Naive thymus-derived CD4-positive, alpha-beta T cell (primary cell): ENCODE results near the gene VSIG10L2. TPM values are rescaled to one million over a fixed set of nuclear protein-coding genes. Genes with fewer than 3 reads are reported as not detected.

Experiments
- ATAC-seq: fragments of 150-1000 bp; cut with Tn5 transposase; 2 replicates; pipeline ENCODE4 v1.10.0; 2021; ENCODE audit warnings: mild to moderate bottlenecking, moderate library complexity
- CTCF ChIA-PET: fragments of 350-600 bp; sonication (Branson Sonifier 250); formaldehyde crosslinking; loops from one replicate; lab custom pipeline; 2021; ENCODE audit warnings: antibody characterized with exemption; lab: Charles Lee
- POLR2A ChIA-PET: fragments of 350-600 bp; sonication (Branson Sonifier 250); formaldehyde crosslinking; loops from one replicate; lab custom pipeline; 2021; ENCODE audit warnings: antibody characterized with exemption, inconsistent platforms; lab: Charles Lee
- DNase-seq, 9 donors: peaks; one replicate each; pipeline versions ENCODE4 v3.0.0 to v3.0.0-alpha.2; 2020 to 2022; ENCODE audit warnings: mixed read lengths in 1 of 9
- H3K27ac ChIP-seq: one replicate; pipeline ENCODE4 v1.7.0; 2013; ENCODE audit warnings: mild to moderate bottlenecking, low read depth, low read length, moderate library complexity
- H3K27me3 ChIP-seq, 2 donors: one replicate each; pipeline ENCODE4 v1.7.0; 2013; ENCODE audit warnings: low read length in 2 of 2, mild to moderate bottlenecking in 2 of 2, moderate library complexity in 2 of 2; ENCODE audit not compliant: control insufficient read depth in 2 of 2, insufficient read depth in 2 of 2
- H3K36me3 ChIP-seq, 3 experiments: 1 replicate in 2 of 3; 2 replicates in 1 of 3; pipeline ENCODE4 v1.7.0; 2013; ENCODE audit warnings: low read length in 3 of 3, mild to moderate bottlenecking in 3 of 3, moderate library complexity in 1 of 3; ENCODE audit not compliant: insufficient read depth in 3 of 3, control insufficient read depth in 2 of 3
- H3K4me1 ChIP-seq, 2 donors: one replicate each; pipeline ENCODE4 v1.7.0; 2013; ENCODE audit warnings: low read length in 2 of 2, mild to moderate bottlenecking in 2 of 2, moderate library complexity in 1 of 2; ENCODE audit not compliant: control insufficient read depth in 2 of 2, insufficient read depth in 2 of 2
- H3K4me3 ChIP-seq: 2 replicates; pipeline ENCODE4 v1.7.0; 2013; ENCODE audit warnings: mild to moderate bottlenecking, low read length
- H3K9me3 ChIP-seq, 3 experiments: 1 replicate in 2 of 3; 2 replicates in 1 of 3; pipeline ENCODE4 v1.7.0; 2013; ENCODE audit warnings: low read length in 3 of 3; ENCODE audit not compliant: control insufficient read depth in 2 of 3
- H3K27ac Mint-ChIP-seq, 9 donors: one replicate each; pipeline ENCODE4 v1.8.0; 2020 to 2022; ENCODE audit warnings: mixed read lengths in 9 of 9, mild to moderate bottlenecking in 8 of 9, moderate library complexity in 5 of 9, inconsistent platforms in 2 of 9
- H3K27me3 Mint-ChIP-seq, 5 donors: one replicate each; pipeline ENCODE4 v1.8.0; 2021 to 2022; ENCODE audit warnings: mixed read lengths in 5 of 5, mild to moderate bottlenecking in 1 of 5
- H3K36me3 Mint-ChIP-seq, 5 donors: one replicate each; pipeline ENCODE4 v1.8.0; 2020 to 2022; ENCODE audit warnings: mixed read lengths in 5 of 5, mild to moderate bottlenecking in 3 of 5, inconsistent platforms in 1 of 5
- H3K4me1 Mint-ChIP-seq, 7 donors: one replicate each; pipeline ENCODE4 v1.8.0; 2020 to 2022; ENCODE audit warnings: mixed read lengths in 7 of 7, mild to moderate bottlenecking in 3 of 7, inconsistent platforms in 1 of 7
- H3K4me3 Mint-ChIP-seq, 10 donors: one replicate each; pipeline ENCODE4 v1.8.0; 2020 to 2022; ENCODE audit warnings: mild to moderate bottlenecking in 10 of 10, mixed read lengths in 10 of 10, moderate library complexity in 6 of 10, inconsistent platforms in 2 of 10
- H3K9me3 Mint-ChIP-seq, 11 donors: one replicate each; pipeline ENCODE4 v1.8.0; 2020 to 2022; ENCODE audit warnings: mixed read lengths in 11 of 11, mild to moderate bottlenecking in 4 of 11, inconsistent platforms in 1 of 11, moderate library complexity in 1 of 11
- intact Hi-C, 2 donors: fragments of 100-400 bp; cut with micrococcal nuclease; formaldehyde crosslinking; loops; one replicate each; pipeline ENCODE4 v1.15.1; 2023
- polyA plus RNA-seq, 2 donors: library from polyadenylated mRNA; unstranded; fragments of 300-500 nt; fragmentation: Illumina TruSeq; gene quantifications; one replicate each; pipeline ENCODE4 v1.2.3, GENCODE V29; 2021
- total RNA-seq, 6 experiments: library from RNA in 5 of 6; stranded (reverse) in 5 of 6; gene quantifications; 1 replicate in 5 of 6; 2 replicates in 1 of 6; pipeline ENCODE4 v1.2.3 and lab custom pipeline; 2021 to 2026

The VSIG10L2 gene
- not detected for total RNA-seq
- not detected for polyA plus RNA-seq
- not detected for total RNA-seq (lab: John Stamatoyannopoulos, UW)

- Histone ChIP-seq H3K4me1 (no peaks in the 10 kb centered on the region), H3K36me3 (no peaks in the 10 kb centered on the region), H3K27ac (no peak within 1 kb of the TSS), H3K27me3 (no peaks in the 10 kb centered on the region), H3K4me3 (no peak within 1 kb of the TSS), H3K9me3 (no peaks in the 10 kb centered on the region)
- Mint-ChIP-seq H3K9me3 (no peaks in the 10 kb centered on the region), H3K36me3 (no peaks in the 10 kb centered on the region), H3K4me1 (peaks cover 2 to 10% (median 8%) of the 10 kb centered on the region in 7 donors), H3K4me3 (no peak within 1 kb of the TSS), H3K27me3 (peaks cover 0 to 4% (median 0%) of the 10 kb centered on the region in 5 donors), H3K27ac (no peak within 1 kb of the TSS)
- ATAC-seq, result no peak
- ChIA-PET CTCF (interaction anchor here (0.9 kb wide), 1 partner anchor 244 kb away, joined by 3 read pairs; no protein-coding TSS in a partner anchor), POLR2A (no interaction called here)
- peak in 1 of 9 donors; percentile 8 for DNase-seq
- intact Hi-C loops, result no loop called here
These were observed at the start of gene VSIG10L2 for GRCh38 chr11:125945797-125946520. Gene VSIG10L2, plus strand, starts transcription at chr11:125946044. Its CDS starts 12 bp downstream, at chr11:125946056.

DNA sequence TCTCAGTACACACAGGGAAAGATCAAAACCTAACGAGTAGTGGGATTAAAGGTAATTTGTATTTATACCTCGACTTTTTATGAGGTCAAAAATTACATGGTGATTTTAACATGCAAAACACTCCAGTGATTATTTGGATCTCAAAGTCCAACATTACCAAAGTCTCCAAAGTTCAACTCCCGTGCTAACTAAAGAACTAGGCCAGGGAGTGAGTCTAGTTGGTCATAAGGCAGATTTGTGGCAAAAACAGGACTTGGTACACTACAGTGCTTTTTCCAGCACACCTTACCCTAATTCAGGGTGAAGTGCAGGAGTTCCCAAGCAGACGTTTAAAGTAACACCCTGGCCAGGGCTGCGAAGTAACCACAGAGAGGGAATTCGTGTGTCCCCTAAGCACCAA, 44.0 kb upstream of the VSIG10L2 start:
- ChIA-PET CTCF (no interaction called here), POLR2A (no interaction called here)
- H3K9me3 ChIP-seq, result no peaks in the 10 kb centered on the region
- H3K27ac ChIP-seq, result no peak overlapping the region
- H3K36me3 Mint-ChIP-seq, result peaks cover 8 to 17% (median 14%) of the 10 kb centered on the region in 5 donors
- peak overlapping the region in 8 of 9 donors; percentile 22 to 93 (median 58) for H3K27ac Mint-ChIP-seq
- peaks cover 0 to 9% (median 0%) of the 10 kb centered on the region in 3 experiments for H3K36me3 ChIP-seq
- peaks cover 21 to 67% (median 48%) of the 10 kb centered on the region in 7 donors for H3K4me1 Mint-ChIP-seq
- H3K27me3 Mint-ChIP-seq, result peaks cover 18 to 31% (median 29%) of the 10 kb centered on the region in 5 donors
- H3K9me3 Mint-ChIP-seq, result peaks cover 0 to 5% (median 0%) of the 10 kb centered on the region in 11 donors
- H3K4me1 ChIP-seq, result peaks cover 7 to 13% of the 10 kb centered on the region in 2 donors
- peak overlapping the region; percentile 57 to 98 (median 78) for H3K4me3 Mint-ChIP-seq
- H3K27me3 ChIP-seq, result peaks cover 0 to 4% of the 10 kb centered on the region in 2 donors
- intact Hi-C loops, result loop anchor here in 1 of 2 donors (5.0 kb wide), 2 partner anchors 180 to 380 kb away; partner anchors contain the start of gene TIRAP
- DNase-seq (no peak), ATAC-seq (no peak)
- H3K4me3 ChIP-seq, result no peak overlapping the region

DNA sequence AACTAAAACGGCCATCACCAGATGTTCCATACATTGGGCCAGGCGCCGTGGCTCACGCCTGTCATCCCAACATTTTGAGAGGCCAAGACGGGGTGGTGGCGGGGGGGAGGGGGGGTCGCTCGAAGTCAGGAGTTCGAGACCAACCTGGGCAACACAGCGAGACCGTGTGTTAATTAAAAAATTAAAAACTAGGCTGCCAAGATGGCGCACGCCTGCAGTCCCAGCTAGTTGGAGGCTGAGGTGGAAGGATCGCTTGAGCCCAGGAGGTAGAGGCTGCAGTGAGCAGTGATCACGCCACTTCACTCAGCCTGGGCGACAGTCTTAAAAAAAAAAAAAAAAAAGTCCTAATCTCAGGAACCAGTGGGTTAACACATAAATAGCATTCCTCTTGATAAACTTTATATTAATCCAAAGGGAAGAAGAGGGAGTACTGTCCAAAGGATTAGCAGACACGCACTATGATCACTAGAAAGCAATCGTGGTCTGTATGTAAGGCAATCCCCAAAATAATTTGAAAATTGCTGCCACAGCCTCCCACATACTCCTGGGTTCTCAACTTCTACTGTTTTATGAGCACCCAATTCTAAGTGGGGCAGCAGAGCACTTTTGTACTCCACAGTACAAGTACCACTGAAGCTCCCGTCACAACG, 43.4 kb upstream of the VSIG10L2 start:
- DNase-seq (no peak), ATAC-seq (no peak)
- intact Hi-C loops, result loop anchor here in 1 of 2 donors (5.0 kb wide), 2 partner anchors 180 to 380 kb away; partner anchors contain the start of gene TIRAP
- H3K9me3 Mint-ChIP-seq, result peaks cover 0 to 5% (median 0%) of the 10 kb centered on the region in 11 donors
- peak overlapping the region; percentile 91 for H3K4me3 ChIP-seq
- CTCF ChIA-PET, result interaction anchor here (1.1 to 1.6 kb wide), 2 partner anchors 15 to 19 kb away, joined by 4 to 6 read pairs; partner anchors contain the start of gene HYLS1
- H3K4me1 Mint-ChIP-seq, result peaks cover 21 to 61% (median 44%) of the 10 kb centered on the region in 7 donors
- no peaks in the 10 kb centered on the region for H3K9me3 ChIP-seq
- H3K27me3 ChIP-seq, result peaks cover 0 to 4% of the 10 kb centered on the region in 2 donors
- POLR2A ChIA-PET, result interaction anchor here (0.6 to 2.3 kb wide), 8 partner anchors 15 to 791 kb away, joined by 3 to 21 read pairs (median 3); partner anchors contain the start of genes DCPS, FOXRED1, HYLS1 and SRPRA
- H3K36me3 Mint-ChIP-seq, result peaks cover 8 to 17% (median 13%) of the 10 kb centered on the region in 5 donors
- H3K27ac ChIP-seq, result peak overlapping the region; percentile 86
- H3K4me3 Mint-ChIP-seq, result peak overlapping the region; percentile 82 to 98 (median 96)
- peak overlapping the region; percentile 83 to 96 (median 92) for H3K27ac Mint-ChIP-seq
- peaks cover 18 to 32% (median 29%) of the 10 kb centered on the region in 5 donors for H3K27me3 Mint-ChIP-seq
- peaks cover 7 to 13% of the 10 kb centered on the region in 2 donors for H3K4me1 ChIP-seq
- H3K36me3 ChIP-seq, result peaks cover 0 to 9% (median 0%) of the 10 kb centered on the region in 3 experiments

DNA sequence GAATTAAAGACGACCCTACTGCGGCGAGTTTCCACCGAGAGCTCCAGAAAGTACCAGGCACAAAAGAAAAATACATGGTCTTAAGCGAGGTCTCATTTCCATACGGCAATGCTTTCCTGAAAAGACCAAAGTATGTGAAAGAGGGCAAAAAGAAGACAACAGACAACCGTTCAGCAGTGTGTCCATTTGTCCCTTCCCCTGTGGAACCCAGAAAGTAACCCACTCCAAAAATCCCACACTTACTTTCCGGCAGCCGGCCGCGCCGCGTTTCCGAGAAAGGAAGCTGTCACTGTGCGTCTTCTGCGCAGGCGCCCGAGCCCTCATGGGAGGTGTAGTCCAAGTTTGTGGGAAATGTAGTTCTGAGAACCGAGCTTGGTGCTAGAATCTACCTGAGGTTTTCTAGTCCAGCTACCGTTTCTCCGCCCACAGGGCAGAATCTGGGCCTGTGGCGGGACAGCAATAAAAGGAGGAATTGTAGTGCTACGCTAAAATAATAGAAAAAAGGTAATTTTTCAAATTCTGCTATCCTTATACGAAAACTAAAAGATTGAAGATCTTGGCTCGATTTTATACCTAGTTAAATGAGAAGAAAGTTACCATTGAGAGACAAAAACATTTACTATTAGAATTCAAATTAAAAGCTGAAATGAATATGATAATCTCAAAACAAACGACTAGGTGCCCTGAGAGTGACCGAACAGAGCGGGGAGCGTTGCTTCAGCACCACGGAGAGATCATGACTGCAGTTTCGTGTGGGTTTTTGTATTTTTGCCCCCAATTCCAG, 42.7 kb upstream of the VSIG10L2 start, which contains the start of gene PUS3:
Gene PUS3, minus strand, starts transcription at position 280 of the 784 bp plus-strand sequence. CDS start 6,922 bp downstream, outside the sequence.
- CTCF ChIA-PET, result interaction anchor here (0.7 to 1.6 kb wide), 3 partner anchors 16 to 1131 kb away, joined by 4 to 6 read pairs (median 6); partner anchors contain the start of gene HYLS1
- ATAC-seq (peak; percentile 96), DNase-seq (peak; percentile 73 to 88 (median 83))
- Histone ChIP-seq H3K36me3 (peaks cover 0 to 9% (median 0%) of the 10 kb centered on the region in 3 experiments), H3K27ac (peak within 1 kb of the TSS; percentile 86), H3K9me3 (no peaks in the 10 kb centered on the region), H3K4me3 (peak within 1 kb of the TSS; percentile 91), H3K27me3 (peaks cover 0 to 4% of the 10 kb centered on the region in 2 donors), H3K4me1 (peaks cover 7 to 13% of the 10 kb centered on the region in 2 donors)
- POLR2A ChIA-PET, result interaction anchor here (0.6 to 2.3 kb wide), 10 partner anchors 14 to 791 kb away, joined by 3 to 21 read pairs (median 3); partner anchors contain the start of genes DCPS, FOXRED1, HYLS1 and SRPRA
- intact Hi-C loops, result loop anchor here (1.0 to 5.0 kb wide), 10 partner anchors 16 to 1027 kb away; partner anchors contain the start of genes FAM118B (in 2 of the 2), HYLS1 (in 2 of the 2), RPUSD4 (in 2 of the 2) and SRPRA (in 2 of the 2)
- Mint-ChIP-seq H3K27ac (peak within 1 kb of the TSS; percentile 83 to 96 (median 92)), H3K27me3 (peaks cover 18 to 40% (median 29%) of the 10 kb centered on the region in 5 donors), H3K4me1 (peaks cover 21 to 54% (median 39%) of the 10 kb centered on the region in 7 donors), H3K9me3 (peaks cover 0 to 5% (median 0%) of the 10 kb centered on the region in 11 donors), H3K4me3 (peak within 1 kb of the TSS; percentile 82 to 98 (median 96)), H3K36me3 (peaks cover 8 to 14% (median 12%) of the 10 kb centered on the region in 5 donors)

DNA sequence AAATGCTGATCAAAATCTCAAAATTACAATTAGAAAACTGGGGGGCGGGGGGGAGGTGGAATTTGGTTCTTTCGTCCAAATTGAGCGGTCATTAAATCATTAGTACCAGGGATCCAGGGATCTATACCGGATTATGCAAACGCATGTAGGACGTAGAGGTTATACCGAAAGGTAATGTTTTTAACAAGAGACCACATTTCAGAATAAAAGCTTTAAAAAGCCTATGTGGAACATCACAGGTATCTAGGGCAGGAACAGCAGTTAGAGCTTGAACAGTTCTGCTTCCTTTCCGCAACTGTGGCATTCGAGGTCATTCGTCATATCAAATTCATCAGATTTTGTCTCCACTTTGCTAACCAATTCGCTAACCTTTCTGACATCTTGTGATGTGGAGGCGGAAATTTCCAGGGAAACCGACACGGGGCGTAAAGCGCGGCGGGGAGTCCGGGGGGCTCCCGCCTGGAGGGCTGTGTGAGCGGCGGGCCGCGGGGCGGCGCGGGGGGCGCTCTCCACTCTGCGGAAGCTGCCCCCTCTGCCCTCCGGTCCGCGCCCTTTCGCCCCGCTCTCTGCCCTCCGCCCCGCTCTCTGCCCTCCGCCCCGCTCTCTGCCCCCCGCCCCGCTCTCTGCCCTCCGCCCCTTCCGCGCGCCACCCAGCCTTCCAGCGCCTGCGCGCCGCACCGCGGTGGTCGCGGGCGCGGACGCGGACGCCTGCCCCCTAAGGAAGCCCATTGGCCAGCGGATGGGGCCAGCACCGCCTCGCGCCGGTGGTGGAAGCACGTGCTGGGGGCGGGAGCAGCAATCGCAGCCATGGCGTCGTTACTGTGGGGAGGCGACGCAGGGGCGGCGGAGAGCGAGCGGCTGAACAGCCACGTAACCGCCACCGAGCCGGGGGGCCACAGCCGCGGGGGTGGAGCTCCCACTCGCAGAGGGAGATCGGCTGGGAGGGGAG, 41.9 kb upstream of the VSIG10L2 start, which contains the start of gene DDX25:
Gene DDX25, plus strand, starts transcription at position 798 of the 949 bp plus-strand sequence. Its CDS starts 10 bp downstream, at position 808.
- no peaks in the 10 kb centered on the region for H3K9me3 ChIP-seq
- peak within 1 kb of the TSS; percentile 82 to 98 (median 96) for H3K4me3 Mint-ChIP-seq
- peaks cover 0 to 4% of the 10 kb centered on the region in 2 donors for H3K27me3 ChIP-seq
- H3K27ac ChIP-seq, result no peak within 1 kb of the TSS
- peaks cover 0 to 5% (median 0%) of the 10 kb centered on the region in 11 donors for H3K9me3 Mint-ChIP-seq
- peaks cover 0 to 8% (median 0%) of the 10 kb centered on the region in 3 experiments for H3K36me3 ChIP-seq
- peak within 1 kb of the TSS; percentile 91 for H3K4me3 ChIP-seq
- H3K36me3 Mint-ChIP-seq, result peaks cover 8 to 14% (median 10%) of the 10 kb centered on the region in 5 donors
- peaks cover 19 to 48% (median 29%) of the 10 kb centered on the region in 5 donors for H3K27me3 Mint-ChIP-seq
- intact Hi-C loops, result loop anchor here (1.0 to 5.0 kb wide), 10 partner anchors 17 to 1028 kb away; partner anchors contain the start of genes FAM118B (in 2 of the 2), HYLS1 (in 2 of the 2), RPUSD4 (in 2 of the 2) and SRPRA (in 2 of the 2)
- CTCF ChIA-PET, result interaction anchor here (0.7 to 1.6 kb wide), 3 partner anchors 16 to 1132 kb away, joined by 4 to 6 read pairs (median 6); partner anchors contain the start of gene HYLS1
- POLR2A ChIA-PET, result interaction anchor here (0.6 to 2.3 kb wide), 6 partner anchors 13 to 792 kb away, joined by 3 to 21 read pairs (median 4); partner anchors contain the start of genes HYLS1 and TMEM218
- peak within 1 kb of the TSS; percentile 56 to 96 (median 92) for H3K27ac Mint-ChIP-seq
- peaks cover 21 to 51% (median 36%) of the 10 kb centered on the region in 7 donors for H3K4me1 Mint-ChIP-seq
- peaks cover 7 to 13% of the 10 kb centered on the region in 2 donors for H3K4me1 ChIP-seq
- no peak for ATAC-seq
- DNase-seq, result peak in 4 of 9 donors; percentile 14 to 29 (median 25)
